ENCODE data around the gene NEGR1.

Gene NEGR1

GRCh38 chr1:71621785-71622184, 660.6 kb downstream of the NEGR1 start:
- no peaks in the 10 kb centered on the region for H3K27me3 ChIP-seq (ENCODE audit: control insufficient read depth, insufficient read depth, low read length)
- peaks cover 11% of the 10 kb centered on the region for H3K4me1 ChIP-seq (ENCODE audit: control insufficient read depth, insufficient read depth, low read length)
- H3K9me3 ChIP-seq (replicated peaks; ENCODE audit: low read length) = no peaks in the 10 kb centered on the region
- H3K4me3 ChIP-seq (ENCODE audit: low read length) = no peak overlapping the region
- no peak overlapping the region for H3K9ac ChIP-seq (ENCODE audit: low read depth, low read length)
- no peaks in the 10 kb centered on the region for H3K36me3 ChIP-seq (ENCODE audit: insufficient read depth, low read length)
- H3K4me2 ChIP-seq (ENCODE audit: low read length) = peak overlapping the region; percentile 29

- Histone ChIP-seq H3K36me3 (ENCODE audit: insufficient read depth, low read length) (no peaks in the 10 kb centered on the region), H3K4me3 (ENCODE audit: low read length) (no peak overlapping the region), H3K27me3 (ENCODE audit: control insufficient read depth, insufficient read depth, low read length) (no peaks in the 10 kb centered on the region), H3K9me3 (replicated peaks; ENCODE audit: low read length) (no peaks in the 10 kb centered on the region), H3K4me2 (ENCODE audit: low read length) (no peak overlapping the region), H3K4me1 (ENCODE audit: control insufficient read depth, insufficient read depth, low read length) (peaks cover 11% of the 10 kb centered on the region), H3K9ac (ENCODE audit: low read depth, low read length) (no peak overlapping the region)
Observed at GRCh38 chr1:71618766-71619530, 663.4 kb downstream of the NEGR1 start.

GRCh38 chr1:71618191-71618590, 664.1 kb downstream of the NEGR1 start:
- no peaks in the 10 kb centered on the region for H3K27me3 ChIP-seq (ENCODE audit: control insufficient read depth, insufficient read depth, low read length)
- no peak overlapping the region for H3K4me2 ChIP-seq (ENCODE audit: low read length)
- no peak overlapping the region for H3K9ac ChIP-seq (ENCODE audit: low read depth, low read length)
- no peaks in the 10 kb centered on the region for H3K36me3 ChIP-seq (ENCODE audit: insufficient read depth, low read length)
- H3K4me1 ChIP-seq (ENCODE audit: control insufficient read depth, insufficient read depth, low read length) = peaks cover 11% of the 10 kb centered on the region
- H3K9me3 ChIP-seq (replicated peaks; ENCODE audit: low read length) = no peaks in the 10 kb centered on the region
- H3K4me3 ChIP-seq (ENCODE audit: low read length) = no peak overlapping the region

- H3K36me3 ChIP-seq (ENCODE audit: insufficient read depth, low read length) = no peaks in the 10 kb centered on the region
- H3K4me2 ChIP-seq (ENCODE audit: low read length) = no peak overlapping the region
- no peaks in the 10 kb centered on the region for H3K9me3 ChIP-seq (replicated peaks; ENCODE audit: low read length)
- H3K9ac ChIP-seq (ENCODE audit: low read depth, low read length) = no peak overlapping the region
- no peaks in the 10 kb centered on the region for H3K4me1 ChIP-seq (ENCODE audit: control insufficient read depth, insufficient read depth, low read length)
- no peak overlapping the region for H3K4me3 ChIP-seq (ENCODE audit: low read length)
- no peaks in the 10 kb centered on the region for H3K27me3 ChIP-seq (ENCODE audit: control insufficient read depth, insufficient read depth, low read length)
Observed at GRCh38 chr1:71610476-71610875, 671.9 kb downstream of the NEGR1 start.

- Histone ChIP-seq H3K36me3 (ENCODE audit: insufficient read depth, low read length) (no peaks in the 10 kb centered on the region), H3K27me3 (ENCODE audit: control insufficient read depth, insufficient read depth, low read length) (no peaks in the 10 kb centered on the region), H3K4me2 (ENCODE audit: low read length) (no peak overlapping the region), H3K4me1 (ENCODE audit: control insufficient read depth, insufficient read depth, low read length) (no peaks in the 10 kb centered on the region), H3K9me3 (replicated peaks; ENCODE audit: low read length) (no peaks in the 10 kb centered on the region), H3K4me3 (ENCODE audit: low read length) (no peak overlapping the region), H3K9ac (ENCODE audit: low read depth, low read length) (no peak overlapping the region)
Observed at GRCh38 chr1:71603044-71603776, 679.1 kb downstream of the NEGR1 start.

- H3K9me3 ChIP-seq (replicated peaks; ENCODE audit: low read length) = no peaks in the 10 kb centered on the region
- H3K4me1 ChIP-seq (ENCODE audit: control insufficient read depth, insufficient read depth, low read length) = no peaks in the 10 kb centered on the region
- no peak overlapping the region for H3K9ac ChIP-seq (ENCODE audit: low read depth, low read length)
- H3K4me3 ChIP-seq (ENCODE audit: low read length) = no peak overlapping the region
- H3K27me3 ChIP-seq (ENCODE audit: control insufficient read depth, insufficient read depth, low read length) = no peaks in the 10 kb centered on the region
- no peak overlapping the region for H3K4me2 ChIP-seq (ENCODE audit: low read length)
- no peaks in the 10 kb centered on the region for H3K36me3 ChIP-seq (ENCODE audit: insufficient read depth, low read length)
Observed at GRCh38 chr1:71600023-71600422, 682.3 kb downstream of the NEGR1 start.

- Histone ChIP-seq H3K4me1 (ENCODE audit: control insufficient read depth, insufficient read depth, low read length) (no peaks in the 10 kb centered on the region), H3K9ac (ENCODE audit: low read depth, low read length) (no peak overlapping the region), H3K9me3 (replicated peaks; ENCODE audit: low read length) (no peaks in the 10 kb centered on the region), H3K27me3 (ENCODE audit: control insufficient read depth, insufficient read depth, low read length) (no peaks in the 10 kb centered on the region), H3K4me2 (ENCODE audit: low read length) (no peak overlapping the region), H3K4me3 (ENCODE audit: low read length) (no peak overlapping the region), H3K36me3 (ENCODE audit: insufficient read depth, low read length) (no peaks in the 10 kb centered on the region)
Observed at GRCh38 chr1:71599306-71599705, 683.0 kb downstream of the NEGR1 start.

GRCh38 chr1:71593523-71593922, 688.8 kb downstream of the NEGR1 start:
- Histone ChIP-seq H3K4me3 (ENCODE audit: low read length) (no peak overlapping the region), H3K36me3 (ENCODE audit: insufficient read depth, low read length) (no peaks in the 10 kb centered on the region), H3K27me3 (ENCODE audit: control insufficient read depth, insufficient read depth, low read length) (no peaks in the 10 kb centered on the region)

GRCh38 chr1:71592646-71593274, 689.6 kb downstream of the NEGR1 start:
- Histone ChIP-seq H3K36me3 (ENCODE audit: insufficient read depth, low read length) (no peaks in the 10 kb centered on the region), H3K4me2 (ENCODE audit: low read length) (no peak overlapping the region), H3K4me3 (ENCODE audit: low read length) (no peak overlapping the region), H3K27me3 (ENCODE audit: control insufficient read depth, insufficient read depth, low read length) (no peaks in the 10 kb centered on the region), H3K9me3 (replicated peaks; ENCODE audit: low read length) (no peaks in the 10 kb centered on the region), H3K9ac (ENCODE audit: low read depth, low read length) (no peak overlapping the region), H3K4me1 (ENCODE audit: control insufficient read depth, insufficient read depth, low read length) (no peaks in the 10 kb centered on the region)

More at GRCh38 chr1:71593523-71593922, 688.8 kb downstream of the NEGR1 start:
- Histone ChIP-seq H3K9ac (ENCODE audit: low read depth, low read length) (no peak overlapping the region), H3K9me3 (replicated peaks; ENCODE audit: low read length) (no peaks in the 10 kb centered on the region), H3K4me2 (ENCODE audit: low read length) (no peak overlapping the region), H3K4me1 (ENCODE audit: control insufficient read depth, insufficient read depth, low read length) (no peaks in the 10 kb centered on the region)

GRCh38 chr1:71589005-71589404, 693.3 kb downstream of the NEGR1 start:
- Histone ChIP-seq H3K4me2 (ENCODE audit: low read length) (no peak overlapping the region), H3K4me1 (ENCODE audit: control insufficient read depth, insufficient read depth, low read length) (no peaks in the 10 kb centered on the region), H3K36me3 (ENCODE audit: insufficient read depth, low read length) (no peaks in the 10 kb centered on the region), H3K9ac (ENCODE audit: low read depth, low read length) (no peak overlapping the region), H3K9me3 (replicated peaks; ENCODE audit: low read length) (no peaks in the 10 kb centered on the region), H3K27me3 (ENCODE audit: control insufficient read depth, insufficient read depth, low read length) (no peaks in the 10 kb centered on the region), H3K4me3 (ENCODE audit: low read length) (no peak overlapping the region)

- Histone ChIP-seq H3K4me3 (ENCODE audit: low read length) (no peak overlapping the region), H3K4me2 (ENCODE audit: low read length) (no peak overlapping the region), H3K4me1 (ENCODE audit: control insufficient read depth, insufficient read depth, low read length) (no peaks in the 10 kb centered on the region), H3K9me3 (replicated peaks; ENCODE audit: low read length) (no peaks in the 10 kb centered on the region), H3K27me3 (ENCODE audit: control insufficient read depth, insufficient read depth, low read length) (no peaks in the 10 kb centered on the region), H3K9ac (ENCODE audit: low read depth, low read length) (no peak overlapping the region), H3K36me3 (ENCODE audit: insufficient read depth, low read length) (no peaks in the 10 kb centered on the region)
Observed at GRCh38 chr1:71587961-71588360, 694.4 kb downstream of the NEGR1 start.
